ENCODE results near the gene JCHAIN. TPM values are rescaled to one million over a fixed set of nuclear protein-coding genes. Genes with fewer than 3 reads are reported as not detected.
"Not testable (repeated sequence)": the region's sequence is repeated elsewhere in the genome, so short reads cannot be mapped to it uniquely, and the experiment has no call there.

JCHAIN gene
- not detected for total RNA-seq

GRCh38 chr4:70666369-70666768, at the start of gene JCHAIN:
Gene JCHAIN, minus strand, starts transcription at chr4:70666508. Its CDS starts 18 bp downstream, at chr4:70666490.
- CTCF ChIA-PET = no interaction called here
- POLR2A ChIA-PET = no interaction called here

GRCh38 chr4:70715097-70715496, 48.8 kb upstream of the JCHAIN start:
- POLR2A ChIA-PET = no interaction called here
- CTCF ChIA-PET = interaction anchor here (0.6 to 0.7 kb wide), 2 partner anchors 11 to 271 kb away, joined by 3 to 4 read pairs; no protein-coding TSS in a partner anchor

- CTCF ChIA-PET = interaction anchor here (0.6 kb wide), 1 partner anchor 10 kb away, joined by 3 read pairs; no protein-coding TSS in a partner anchor
- POLR2A ChIA-PET = no interaction called here
Measured at GRCh38 chr4:70714079-70714887, 48.0 kb upstream of the JCHAIN start.

- POLR2A ChIA-PET = no interaction called here
- CTCF ChIA-PET = no interaction called here
Measured at GRCh38 chr4:70713453-70714078, 47.3 kb upstream of the JCHAIN start.

GRCh38 chr4:70712604-70713452, 46.5 kb upstream of the JCHAIN start:
- POLR2A ChIA-PET = interaction anchor here (0.5 kb wide), 1 partner anchor 37 kb away, joined by 3 read pairs; no protein-coding TSS in a partner anchor

GRCh38 chr4:70712150-70712549, 45.8 kb upstream of the JCHAIN start:
- CTCF ChIA-PET = interaction anchor here (0.5 to 0.6 kb wide), 2 partner anchors 17 to 53 kb away, joined by 3 read pairs; no protein-coding TSS in a partner anchor
- POLR2A ChIA-PET = interaction anchor here (0.5 kb wide), 1 partner anchor 37 kb away, joined by 3 read pairs; no protein-coding TSS in a partner anchor

More at GRCh38 chr4:70712604-70713452, 46.5 kb upstream of the JCHAIN start:
- CTCF ChIA-PET = interaction anchor here (0.5 to 0.6 kb wide), 2 partner anchors 17 to 53 kb away, joined by 3 read pairs; no protein-coding TSS in a partner anchor

- CTCF ChIA-PET = no interaction called here
- POLR2A ChIA-PET = no interaction called here
Measured at GRCh38 chr4:70711599-70711998, 45.3 kb upstream of the JCHAIN start.

- POLR2A ChIA-PET = no interaction called here
- CTCF ChIA-PET = no interaction called here
Measured at GRCh38 chr4:70709611-70710205, 43.4 kb upstream of the JCHAIN start.

- POLR2A ChIA-PET = interaction anchor here (1.3 to 3.6 kb wide), 2 partner anchors 18 to 29 kb away, joined by 5 to 27 read pairs; partner anchors contain the start of gene UTP3
- CTCF ChIA-PET = interaction anchor here (1.0 to 1.6 kb wide), 3 partner anchors 12 to 52 kb away, joined by 3 to 4 read pairs (median 4); no protein-coding TSS in a partner anchor
Measured at GRCh38 chr4:70706516-70706915, 40.2 kb upstream of the JCHAIN start.

- POLR2A ChIA-PET = interaction anchor here (1.3 to 3.6 kb wide), 2 partner anchors 17 to 30 kb away, joined by 5 to 27 read pairs; partner anchors contain the start of gene UTP3
- CTCF ChIA-PET = interaction anchor here (1.0 to 1.6 kb wide), 4 partner anchors 12 to 303 kb away, joined by 3 to 4 read pairs (median 4); no protein-coding TSS in a partner anchor
Measured at GRCh38 chr4:70706044-70706461, 39.7 kb upstream of the JCHAIN start.

- ChIA-PET POLR2A (interaction anchor here (1.0 to 3.6 kb wide), 6 partner anchors 17 to 197 kb away, joined by 3 to 27 read pairs (median 4); partner anchors contain the start of genes GRSF1, MOB1B and UTP3), CTCF (interaction anchor here (0.6 to 3.2 kb wide), 7 partner anchors 9 to 304 kb away, joined by 3 to 25 read pairs (median 4); partner anchors contain the start of gene UTP3)
Measured at GRCh38 chr4:70705183-70706043, 39.1 kb upstream of the JCHAIN start.

GRCh38 chr4:70704931-70705182, 38.5 kb upstream of the JCHAIN start:
- ChIA-PET CTCF (interaction anchor here (0.6 to 3.2 kb wide), 5 partner anchors 10 to 54 kb away, joined by 3 to 25 read pairs (median 4); partner anchors contain the start of gene UTP3), POLR2A (interaction anchor here (1.0 to 3.6 kb wide), 5 partner anchors 16 to 197 kb away, joined by 3 to 27 read pairs (median 4); partner anchors contain the start of genes GRSF1, MOB1B and UTP3)

- CTCF ChIA-PET = interaction anchor here (0.6 to 3.2 kb wide), 5 partner anchors 10 to 42 kb away, joined by 3 to 25 read pairs (median 3); partner anchors contain the start of gene UTP3
Measured at GRCh38 chr4:70704215-70704930, 38.1 kb upstream of the JCHAIN start.

GRCh38 chr4:70703619-70704214, 37.4 kb upstream of the JCHAIN start:
- POLR2A ChIA-PET = interaction anchor here (3.6 kb wide), 1 partner anchor 15 kb away, joined by 27 read pairs; the partner anchor contains the start of gene UTP3
- CTCF ChIA-PET = interaction anchor here (1.1 to 3.2 kb wide), 4 partner anchors 11 to 33 kb away, joined by 3 to 25 read pairs (median 4); partner anchors contain the start of gene UTP3

More at GRCh38 chr4:70704215-70704930, 38.1 kb upstream of the JCHAIN start:
- POLR2A ChIA-PET = interaction anchor here (0.6 to 3.6 kb wide), 6 partner anchors 16 to 198 kb away, joined by 3 to 27 read pairs (median 4); partner anchors contain the start of genes GRSF1, MOB1B and UTP3

GRCh38 chr4:70702592-70702991, 36.3 kb upstream of the JCHAIN start:
- CTCF ChIA-PET = interaction anchor here (3.2 kb wide), 1 partner anchor 14 kb away, joined by 25 read pairs; the partner anchor contains the start of gene UTP3

GRCh38 chr4:70701271-70701670, 35.0 kb upstream of the JCHAIN start:
- POLR2A ChIA-PET = interaction anchor here (1.0 kb wide), 1 partner anchor 12 kb away, joined by 4 read pairs; the partner anchor contains the start of gene UTP3
- CTCF ChIA-PET = no interaction called here

More at GRCh38 chr4:70702592-70702991, 36.3 kb upstream of the JCHAIN start:
- POLR2A ChIA-PET = not testable (repeated sequence)
